ENCODE results near the gene PVALEF.

DNA sequence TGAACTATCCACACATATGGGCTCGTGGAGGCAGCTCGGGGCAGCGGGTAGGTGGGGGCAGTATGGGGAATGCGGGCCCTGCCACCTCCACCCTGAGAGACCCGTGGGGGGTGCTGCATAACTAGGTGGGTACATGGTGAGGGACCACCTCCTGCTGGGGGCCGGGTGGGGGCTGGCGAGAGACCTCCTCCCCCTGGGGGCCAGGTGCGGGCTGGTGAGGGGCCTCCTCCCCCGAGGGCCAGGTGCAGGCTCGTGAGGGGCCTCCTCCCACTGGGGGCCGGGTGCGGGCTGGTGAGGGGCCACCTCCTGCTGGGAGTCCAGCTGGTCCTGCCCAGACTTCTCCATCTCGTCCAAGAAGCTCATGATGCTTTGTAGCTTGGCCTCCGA is 32.1 kb downstream of the PVALEF start:
- no peak for TF ChIP-seq POLR2A (IDR thresholded peaks at IDR 0.05; ENCODE audit: insufficient read depth in 1 of 2, low read depth in 2 of 2, low read length in 2 of 2)
- TF ChIP-seq, protein P1, sequence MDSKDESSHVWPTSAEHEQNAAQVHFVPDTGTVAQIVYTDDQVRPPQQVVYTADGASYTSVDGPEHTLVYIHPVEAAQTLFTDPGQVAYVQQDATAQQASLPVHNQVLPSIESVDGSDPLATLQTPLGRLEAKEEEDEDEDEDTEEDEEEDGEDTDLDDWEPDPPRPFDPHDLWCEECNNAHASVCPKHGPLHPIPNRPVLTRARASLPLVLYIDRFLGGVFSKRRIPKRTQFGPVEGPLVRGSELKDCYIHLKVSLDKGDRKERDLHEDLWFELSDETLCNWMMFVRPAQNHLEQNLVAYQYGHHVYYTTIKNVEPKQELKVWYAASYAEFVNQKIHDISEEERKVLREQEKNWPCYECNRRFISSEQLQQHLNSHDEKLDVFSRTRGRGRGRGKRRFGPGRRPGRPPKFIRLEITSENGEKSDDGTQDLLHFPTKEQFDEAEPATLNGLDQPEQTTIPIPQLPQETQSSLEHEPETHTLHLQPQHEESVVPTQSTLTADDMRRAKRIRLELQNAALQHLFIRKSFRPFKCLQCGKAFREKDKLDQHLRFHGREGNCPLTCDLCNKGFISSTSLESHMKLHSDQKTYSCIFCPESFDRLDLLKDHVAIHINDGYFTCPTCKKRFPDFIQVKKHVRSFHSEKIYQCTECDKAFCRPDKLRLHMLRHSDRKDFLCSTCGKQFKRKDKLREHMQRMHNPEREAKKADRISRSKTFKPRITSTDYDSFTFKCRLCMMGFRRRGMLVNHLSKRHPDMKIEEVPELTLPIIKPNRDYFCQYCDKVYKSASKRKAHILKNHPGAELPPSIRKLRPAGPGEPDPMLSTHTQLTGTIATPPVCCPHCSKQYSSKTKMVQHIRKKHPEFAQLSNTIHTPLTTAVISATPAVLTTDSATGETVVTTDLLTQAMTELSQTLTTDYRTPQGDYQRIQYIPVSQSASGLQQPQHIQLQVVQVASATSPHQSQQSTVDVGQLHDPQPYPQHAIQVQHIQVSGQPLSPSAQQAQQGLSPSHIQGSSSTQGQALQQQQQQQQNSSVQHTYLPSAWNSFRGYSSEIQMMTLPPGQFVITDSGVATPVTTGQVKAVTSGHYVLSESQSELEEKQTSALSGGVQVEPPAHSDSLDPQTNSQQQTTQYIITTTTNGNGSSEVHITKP (CRISPR knock-in tag; IDR thresholded peaks at IDR 0.05; ENCODE audit: low read depth), result no peak
- TF ChIP-seq, protein P2, sequence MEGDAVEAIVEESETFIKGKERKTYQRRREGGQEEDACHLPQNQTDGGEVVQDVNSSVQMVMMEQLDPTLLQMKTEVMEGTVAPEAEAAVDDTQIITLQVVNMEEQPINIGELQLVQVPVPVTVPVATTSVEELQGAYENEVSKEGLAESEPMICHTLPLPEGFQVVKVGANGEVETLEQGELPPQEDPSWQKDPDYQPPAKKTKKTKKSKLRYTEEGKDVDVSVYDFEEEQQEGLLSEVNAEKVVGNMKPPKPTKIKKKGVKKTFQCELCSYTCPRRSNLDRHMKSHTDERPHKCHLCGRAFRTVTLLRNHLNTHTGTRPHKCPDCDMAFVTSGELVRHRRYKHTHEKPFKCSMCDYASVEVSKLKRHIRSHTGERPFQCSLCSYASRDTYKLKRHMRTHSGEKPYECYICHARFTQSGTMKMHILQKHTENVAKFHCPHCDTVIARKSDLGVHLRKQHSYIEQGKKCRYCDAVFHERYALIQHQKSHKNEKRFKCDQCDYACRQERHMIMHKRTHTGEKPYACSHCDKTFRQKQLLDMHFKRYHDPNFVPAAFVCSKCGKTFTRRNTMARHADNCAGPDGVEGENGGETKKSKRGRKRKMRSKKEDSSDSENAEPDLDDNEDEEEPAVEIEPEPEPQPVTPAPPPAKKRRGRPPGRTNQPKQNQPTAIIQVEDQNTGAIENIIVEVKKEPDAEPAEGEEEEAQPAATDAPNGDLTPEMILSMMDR (CRISPR knock-in tag; IDR thresholded peaks at IDR 0.05), result no peak
- no peak for TF ChIP-seq EZH2 (conservative IDR thresholded peaks at IDR 0.05; ENCODE audit: low read depth, low read length)
- TF ChIP-seq, protein P3, sequence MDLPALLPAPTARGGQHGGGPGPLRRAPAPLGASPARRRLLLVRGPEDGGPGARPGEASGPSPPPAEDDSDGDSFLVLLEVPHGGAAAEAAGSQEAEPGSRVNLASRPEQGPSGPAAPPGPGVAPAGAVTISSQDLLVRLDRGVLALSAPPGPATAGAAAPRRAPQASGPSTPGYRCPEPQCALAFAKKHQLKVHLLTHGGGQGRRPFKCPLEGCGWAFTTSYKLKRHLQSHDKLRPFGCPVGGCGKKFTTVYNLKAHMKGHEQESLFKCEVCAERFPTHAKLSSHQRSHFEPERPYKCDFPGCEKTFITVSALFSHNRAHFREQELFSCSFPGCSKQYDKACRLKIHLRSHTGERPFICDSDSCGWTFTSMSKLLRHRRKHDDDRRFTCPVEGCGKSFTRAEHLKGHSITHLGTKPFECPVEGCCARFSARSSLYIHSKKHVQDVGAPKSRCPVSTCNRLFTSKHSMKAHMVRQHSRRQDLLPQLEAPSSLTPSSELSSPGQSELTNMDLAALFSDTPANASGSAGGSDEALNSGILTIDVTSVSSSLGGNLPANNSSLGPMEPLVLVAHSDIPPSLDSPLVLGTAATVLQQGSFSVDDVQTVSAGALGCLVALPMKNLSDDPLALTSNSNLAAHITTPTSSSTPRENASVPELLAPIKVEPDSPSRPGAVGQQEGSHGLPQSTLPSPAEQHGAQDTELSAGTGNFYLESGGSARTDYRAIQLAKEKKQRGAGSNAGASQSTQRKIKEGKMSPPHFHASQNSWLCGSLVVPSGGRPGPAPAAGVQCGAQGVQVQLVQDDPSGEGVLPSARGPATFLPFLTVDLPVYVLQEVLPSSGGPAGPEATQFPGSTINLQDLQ (CRISPR knock-in tag; IDR thresholded peaks at IDR 0.05), result no peak
- TF ChIP-seq DPF2 (CRISPR knock-in tag; IDR thresholded peaks at IDR 0.05; ENCODE audit: borderline replicate concordance, low read depth), result no peak
- no peak for TF ChIP-seq NFKBIZ (CRISPR knock-in tag; IDR thresholded peaks at IDR 0.05)
- no peak for TF ChIP-seq ZNF430 (CRISPR knock-in tag; IDR thresholded peaks at IDR 0.05)
- TF ChIP-seq ZNF331 (CRISPR knock-in tag; IDR thresholded peaks at IDR 0.05), result no peak
- TF ChIP-seq ZNF776 (CRISPR knock-in tag; IDR thresholded peaks at IDR 0.05), result no peak
- TF ChIP-seq, protein P4, sequence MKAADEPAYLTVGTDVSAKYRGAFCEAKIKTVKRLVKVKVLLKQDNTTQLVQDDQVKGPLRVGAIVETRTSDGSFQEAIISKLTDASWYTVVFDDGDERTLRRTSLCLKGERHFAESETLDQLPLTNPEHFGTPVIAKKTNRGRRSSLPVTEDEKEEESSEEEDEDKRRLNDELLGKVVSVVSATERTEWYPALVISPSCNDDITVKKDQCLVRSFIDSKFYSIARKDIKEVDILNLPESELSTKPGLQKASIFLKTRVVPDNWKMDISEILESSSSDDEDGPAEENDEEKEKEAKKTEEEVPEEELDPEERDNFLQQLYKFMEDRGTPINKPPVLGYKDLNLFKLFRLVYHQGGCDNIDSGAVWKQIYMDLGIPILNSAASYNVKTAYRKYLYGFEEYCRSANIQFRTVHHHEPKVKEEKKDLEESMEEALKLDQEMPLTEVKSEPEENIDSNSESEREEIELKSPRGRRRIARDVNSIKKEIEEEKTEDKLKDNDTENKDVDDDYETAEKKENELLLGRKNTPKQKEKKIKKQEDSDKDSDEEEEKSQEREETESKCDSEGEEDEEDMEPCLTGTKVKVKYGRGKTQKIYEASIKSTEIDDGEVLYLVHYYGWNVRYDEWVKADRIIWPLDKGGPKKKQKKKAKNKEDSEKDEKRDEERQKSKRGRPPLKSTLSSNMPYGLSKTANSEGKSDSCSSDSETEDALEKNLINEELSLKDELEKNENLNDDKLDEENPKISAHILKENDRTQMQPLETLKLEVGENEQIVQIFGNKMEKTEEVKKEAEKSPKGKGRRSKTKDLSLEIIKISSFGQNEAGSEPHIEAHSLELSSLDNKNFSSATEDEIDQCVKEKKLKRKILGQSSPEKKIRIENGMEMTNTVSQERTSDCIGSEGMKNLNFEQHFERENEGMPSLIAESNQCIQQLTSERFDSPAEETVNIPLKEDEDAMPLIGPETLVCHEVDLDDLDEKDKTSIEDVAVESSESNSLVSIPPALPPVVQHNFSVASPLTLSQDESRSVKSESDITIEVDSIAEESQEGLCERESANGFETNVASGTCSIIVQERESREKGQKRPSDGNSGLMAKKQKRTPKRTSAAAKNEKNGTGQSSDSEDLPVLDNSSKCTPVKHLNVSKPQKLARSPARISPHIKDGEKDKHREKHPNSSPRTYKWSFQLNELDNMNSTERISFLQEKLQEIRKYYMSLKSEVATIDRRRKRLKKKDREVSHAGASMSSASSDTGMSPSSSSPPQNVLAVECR (CRISPR knock-in tag; IDR thresholded peaks at IDR 0.05; ENCODE audit: borderline replicate concordance), result no peak
- TF ChIP-seq SP1 (IDR thresholded peaks at IDR 0.05), result no peak
- no peak for TF ChIP-seq SP1 (CRISPR knock-in tag; IDR thresholded peaks at IDR 0.05)
- TF ChIP-seq ZFYVE20 (CRISPR knock-in tag; IDR thresholded peaks at IDR 0.05; ENCODE audit: borderline replicate concordance, low read depth), result no peak
- TF ChIP-seq, protein P5, sequence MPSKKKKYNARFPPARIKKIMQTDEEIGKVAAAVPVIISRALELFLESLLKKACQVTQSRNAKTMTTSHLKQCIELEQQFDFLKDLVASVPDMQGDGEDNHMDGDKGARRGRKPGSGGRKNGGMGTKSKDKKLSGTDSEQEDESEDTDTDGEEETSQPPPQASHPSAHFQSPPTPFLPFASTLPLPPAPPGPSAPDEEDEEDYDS (CRISPR knock-in tag; IDR thresholded peaks at IDR 0.05), result no peak
